ENCODE measurements around the gene SLC16A5.

DNA sequence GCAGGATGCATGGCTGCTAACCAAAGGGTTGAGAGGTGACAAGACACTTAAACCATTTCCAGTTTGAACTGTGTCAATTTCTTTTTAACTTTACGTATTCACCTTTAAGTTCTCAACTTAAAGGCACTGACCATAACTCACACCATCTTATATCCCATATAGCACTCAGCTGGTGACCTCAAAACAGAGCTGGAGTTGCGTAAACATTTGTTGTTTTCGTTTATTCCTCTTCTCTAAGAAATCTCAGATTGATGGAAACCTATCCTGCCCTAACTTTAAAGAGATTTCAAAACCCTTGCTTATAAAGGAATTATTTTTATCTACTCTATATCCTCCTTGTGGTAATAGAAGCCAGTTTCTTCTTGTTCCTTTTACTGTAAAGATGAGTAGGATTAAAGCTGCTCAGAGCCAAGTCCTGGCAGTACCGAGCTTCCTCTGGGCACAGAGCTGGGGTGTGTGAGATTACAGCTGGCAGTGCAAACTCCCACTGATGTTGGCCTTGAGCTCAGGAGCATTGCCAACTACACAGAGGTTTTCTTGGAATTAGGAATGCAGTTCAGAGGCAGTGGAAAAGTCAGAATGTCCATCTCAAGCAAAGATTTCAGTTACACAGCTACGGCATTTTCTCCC, 39.4 kb upstream of the SLC16A5 start:
- TF ChIP-seq, protein P1, sequence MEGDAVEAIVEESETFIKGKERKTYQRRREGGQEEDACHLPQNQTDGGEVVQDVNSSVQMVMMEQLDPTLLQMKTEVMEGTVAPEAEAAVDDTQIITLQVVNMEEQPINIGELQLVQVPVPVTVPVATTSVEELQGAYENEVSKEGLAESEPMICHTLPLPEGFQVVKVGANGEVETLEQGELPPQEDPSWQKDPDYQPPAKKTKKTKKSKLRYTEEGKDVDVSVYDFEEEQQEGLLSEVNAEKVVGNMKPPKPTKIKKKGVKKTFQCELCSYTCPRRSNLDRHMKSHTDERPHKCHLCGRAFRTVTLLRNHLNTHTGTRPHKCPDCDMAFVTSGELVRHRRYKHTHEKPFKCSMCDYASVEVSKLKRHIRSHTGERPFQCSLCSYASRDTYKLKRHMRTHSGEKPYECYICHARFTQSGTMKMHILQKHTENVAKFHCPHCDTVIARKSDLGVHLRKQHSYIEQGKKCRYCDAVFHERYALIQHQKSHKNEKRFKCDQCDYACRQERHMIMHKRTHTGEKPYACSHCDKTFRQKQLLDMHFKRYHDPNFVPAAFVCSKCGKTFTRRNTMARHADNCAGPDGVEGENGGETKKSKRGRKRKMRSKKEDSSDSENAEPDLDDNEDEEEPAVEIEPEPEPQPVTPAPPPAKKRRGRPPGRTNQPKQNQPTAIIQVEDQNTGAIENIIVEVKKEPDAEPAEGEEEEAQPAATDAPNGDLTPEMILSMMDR (IDR thresholded peaks at IDR 0.05; ENCODE audit: insufficient read depth, low read depth, low read length), result no peak
- TF ChIP-seq EZH2 (IDR thresholded peaks at IDR 0.05; ENCODE audit: insufficient read depth, low read length), result no peak

All from astrocyte (in vitro differentiated cells and primary cell).